H1 (cell line): ENCODE data around the gene RPL13A. TPM values are rescaled to one million over a fixed set of nuclear protein-coding genes. Genes with fewer than 3 reads are reported as not detected.

ENCODE experiments used
- CTCF ChIA-PET: fragments of 300-600 bp; sonication (Branson Sonifier 250); formaldehyde crosslinking; loops from one replicate; lab custom pipeline; 2021; ENCODE audit not compliant: partially characterized antibody; lab: Charles Lee
- POLR2A ChIA-PET: fragments of 300-600 bp; sonication (Branson Sonifier 250); formaldehyde crosslinking; loops from one replicate; lab custom pipeline; 2021; ENCODE audit warnings: inconsistent platforms; ENCODE audit not compliant: partially characterized antibody; lab: Charles Lee
- DNase-seq, 2 experiments: peaks; one replicate each; pipeline versions ENCODE4 v3.0.0 to v3.0.0-alpha.2; 2010 to 2022; ENCODE audit warnings: low spot score in 2 of 2, low read depth in 1 of 2, mixed read lengths in 1 of 2
- FAIRE-seq: peaks from 2 replicates; lab custom pipeline; 2011; peaks lifted over from hg19 to GRCh38; lab: Jason Lieb, UNC
- H2AFZ ChIP-seq: 2 replicates; pipeline ENCODE4 v1.8.1; 2012; ENCODE audit warnings: low read length, inconsistent platforms
- H2AK5ac ChIP-seq: 2 replicates; pipeline ENCODE4 v1.6.1; 2013; ENCODE audit warnings: low read depth, low read length
- H2BK120ac ChIP-seq: replicated peaks from 2 replicates; pipeline ENCODE3; 2013; ENCODE audit warnings: low read depth, low read length, inconsistent platforms
- H2BK12ac ChIP-seq: 2 replicates; pipeline ENCODE4 v1.6.1; 2013; ENCODE audit warnings: low read depth, low read length
- H2BK15ac ChIP-seq: 2 replicates; pipeline ENCODE4 v1.6.1; 2013; ENCODE audit warnings: low read length
- H2BK20ac ChIP-seq: 2 replicates; pipeline ENCODE4 v1.6.1; 2013; ENCODE audit warnings: low read length
- H2BK5ac ChIP-seq: 2 replicates; pipeline ENCODE4 v1.6.1; 2013; ENCODE audit warnings: low read depth, low read length
- H3K14ac ChIP-seq: 2 replicates; pipeline ENCODE4 v1.6.1; 2013; ENCODE audit warnings: inconsistent platforms; ENCODE audit not compliant: insufficient read length
- H3K18ac ChIP-seq: 2 replicates; pipeline ENCODE4 v1.6.1; 2013; ENCODE audit warnings: low read length; ENCODE audit errors: extremely low read depth
- H3K23ac ChIP-seq: 2 replicates; pipeline ENCODE4 v1.6.1; 2013; ENCODE audit warnings: inconsistent platforms; ENCODE audit not compliant: insufficient read length
- H3K23me2 ChIP-seq: 2 replicates; pipeline ENCODE4 v1.6.1; 2013; ENCODE audit warnings: low read depth, low read length
- H3K27ac ChIP-seq: 2 replicates; pipeline ENCODE4 v1.6.1; 2011; ENCODE audit warnings: low read depth, low read length, inconsistent platforms
- H3K27me3 ChIP-seq, 4 experiments: replicated peaks in 1 of 4; 1 replicate in 1 of 4; 2 replicates in 3 of 4; pipeline versions ENCODE4 v1.6.1 to v1.8.1; 2011 to 2013; ENCODE audit warnings: low read length in 3 of 4, mild to moderate bottlenecking in 3 of 4, inconsistent platforms in 2 of 4, mixed read lengths in 2 of 4, moderate library complexity in 1 of 4; ENCODE audit not compliant: control insufficient read depth in 3 of 4, insufficient read depth in 3 of 4; ENCODE audit errors: extremely low read depth in 1 of 4
- H3K36me3 ChIP-seq, 4 experiments: 2 replicates each; pipeline versions ENCODE4 v1.6.1 to v1.8.1; 2011 to 2013; ENCODE audit warnings: mild to moderate bottlenecking in 4 of 4, low read length in 3 of 4, moderate library complexity in 2 of 4, control low read depth in 1 of 4, inconsistent platforms in 1 of 4; ENCODE audit not compliant: insufficient read depth in 4 of 4, control insufficient read depth in 2 of 4
- H3K4ac ChIP-seq: replicated peaks from 2 replicates; pipeline ENCODE3; 2013; ENCODE audit warnings: low read length, low read depth, mixed read lengths, inconsistent platforms; ENCODE audit not compliant: insufficient read length
- H3K4me1 ChIP-seq, 4 experiments: replicated peaks in 1 of 4; 1 replicate in 1 of 4; 2 replicates in 3 of 4; pipeline versions ENCODE4 v1.6.1 to v1.8.1; 2011 to 2013; ENCODE audit warnings: low read length in 3 of 4, inconsistent platforms in 2 of 4, mixed read lengths in 1 of 4; ENCODE audit not compliant: insufficient read depth in 4 of 4, control insufficient read depth in 3 of 4
- H3K4me2 ChIP-seq, 2 experiments: 2 replicates each; pipeline versions ENCODE4 v1.6.1 to v1.8.1; 2011 to 2013; ENCODE audit warnings: low read depth in 2 of 2, low read length in 2 of 2, control low read depth in 1 of 2, inconsistent platforms in 1 of 2, mild to moderate bottlenecking in 1 of 2; ENCODE audit not compliant: insufficient read depth in 1 of 2
- H3K4me3 ChIP-seq, 4 experiments: fragments of 200-600, 300-600 bp in 1 of 4; sonication (generic), shearing (Covaris generic), sonication (Bioruptor Twin) in 1 of 4; 2 replicates each; pipeline versions ENCODE4 v1.5.1 to v1.8.1; 2011 to 2016; ENCODE audit warnings: low read length in 4 of 4, low read depth in 3 of 4, control low read depth in 2 of 4, inconsistent platforms in 2 of 4, mild to moderate bottlenecking in 2 of 4, mixed read lengths in 1 of 4, moderate library complexity in 1 of 4; ENCODE audit not compliant: insufficient read depth in 2 of 4; ENCODE audit errors: extremely low read depth in 1 of 4
- H3K56ac ChIP-seq: replicated peaks from 2 replicates; pipeline ENCODE3; 2013; ENCODE audit warnings: low read depth, mild to moderate bottlenecking, mixed read lengths, low read length, inconsistent platforms; ENCODE audit not compliant: insufficient read length
- H3K79me1 ChIP-seq: 2 replicates; pipeline ENCODE4 v1.6.1; 2013; ENCODE audit warnings: low read depth, low read length, control low read depth
- H3K79me2 ChIP-seq, 2 experiments: 2 replicates each; pipeline versions ENCODE4 v1.6.1 to v1.8.1; 2012 to 2013; ENCODE audit warnings: low read length in 2 of 2, mild to moderate bottlenecking in 2 of 2, inconsistent platforms in 1 of 2; ENCODE audit not compliant: insufficient read depth in 2 of 2, control insufficient read depth in 1 of 2
- H3K9ac ChIP-seq, 4 experiments: replicated peaks in 1 of 4; 1 replicate in 1 of 4; 2 replicates in 3 of 4; pipeline versions ENCODE4 v1.6.1 to v1.8.1; 2011 to 2013; ENCODE audit warnings: low read depth in 3 of 4, low read length in 3 of 4, control low read depth in 2 of 4, mild to moderate bottlenecking in 2 of 4, moderate library complexity in 2 of 4, inconsistent platforms in 1 of 4; ENCODE audit errors: extremely low read depth in 1 of 4
- H3K9me3 ChIP-seq, 2 experiments: 2 replicates each; pipeline versions ENCODE4 v1.6.1 to v1.8.1; 2012 to 2013; ENCODE audit warnings: mild to moderate bottlenecking in 2 of 2, moderate library complexity in 2 of 2, control low read depth in 1 of 2, inconsistent platforms in 1 of 2, low read depth in 1 of 2, low read length in 1 of 2, mixed read lengths in 1 of 2; ENCODE audit not compliant: insufficient read depth in 2 of 2
- H4K20me1 ChIP-seq, 2 experiments: replicated peaks in 1 of 2; 2 replicates each; pipeline versions ENCODE3 to v1.8.1; 2011 to 2013; ENCODE audit warnings: inconsistent platforms in 2 of 2, low read length in 2 of 2, mild to moderate bottlenecking in 1 of 2; ENCODE audit not compliant: insufficient read depth in 2 of 2, control insufficient read depth in 1 of 2
- H4K5ac ChIP-seq: 2 replicates; pipeline ENCODE4 v1.6.1; 2013; ENCODE audit warnings: low read length, low read depth, mixed read lengths, inconsistent platforms; ENCODE audit not compliant: insufficient read length
- H4K8ac ChIP-seq: 2 replicates; pipeline ENCODE4 v1.8.0; 2013; ENCODE audit warnings: mild to moderate bottlenecking, moderate library complexity, low read length, inconsistent platforms; ENCODE audit not compliant: insufficient read depth; ENCODE audit errors: extremely low read depth
- H4K91ac ChIP-seq: replicated peaks from 2 replicates; pipeline ENCODE3; 2013; ENCODE audit warnings: low read length, mixed read lengths, inconsistent platforms; ENCODE audit not compliant: insufficient read length
- EZH2 ChIP-seq: fragments of 200-600 bp; sonication (generic); IDR thresholded peaks from 2 replicates; pipeline ENCODE4 v1.7.1; 2012; ENCODE audit warnings: low read depth, mild to moderate bottlenecking, moderate library complexity, low read length, inconsistent platforms; ENCODE audit not compliant: severe bottlenecking
- POLR2AphosphoS5 ChIP-seq: IDR thresholded peaks from 2 replicates; pipeline ENCODE4 v1.6.1; 2011; ENCODE audit warnings: low read depth, low read length
- SAP30 ChIP-seq: fragments of 300-600 bp; sonication (generic); IDR thresholded peaks from 2 replicates; pipeline ENCODE4 v1.7.1; 2012; ENCODE audit warnings: low read length, moderate library complexity, mild to moderate bottlenecking, inconsistent platforms; ENCODE audit not compliant: insufficient read depth, insufficient replicate concordance
- SIN3A ChIP-seq, 2 experiments: IDR thresholded peaks in 1 of 2; conservative IDR thresholded peaks in 1 of 2; 2 replicates each; pipeline ENCODE4 v1.6.1; 2011 to 2012; ENCODE audit warnings: low read length in 2 of 2, improper control_type of control experiment in 1 of 2, low read depth in 1 of 2, mild to moderate bottlenecking in 1 of 2
- SRF ChIP-seq: IDR thresholded peaks from 2 replicates; pipeline ENCODE4 v1.6.1; 2011; ENCODE audit warnings: mild to moderate bottlenecking, low read depth, low read length, moderate library complexity
- WGBS, 2 experiments: shearing (Covaris generic) in 1 of 2; methylation state at CpG; one replicate each; pipeline versions ENCODE4 v1.1.6 to v1.1.7; 2013 to 2015; ENCODE audit warnings: low lambda C conversion rate in 2 of 2, mixed read lengths in 2 of 2, inconsistent platforms in 1 of 2, low coverage in 1 of 2, missing lambda C conversion rate in 1 of 2; ENCODE audit not compliant: insufficient replicate concordance in 2 of 2, insufficient coverage in 1 of 2, insufficient read length in 1 of 2; ENCODE audit errors: extremely low coverage in 1 of 2, missing lambda C conversion rate in 1 of 2; 5-methylcytosine and 5-hydroxymethylcytosine counted together
- polyA plus RNA-seq, 7 experiments: library from polyadenylated mRNA; depleted of rRNA in 3 of 7; stranded (reverse) in 5 of 7; unstranded in 2 of 7; fragments of >200 nt in 5 of 7; fragments of 200-250 nt in 2 of 7; gene quantifications; 1 replicate in 5 of 7; 2 replicates in 1 of 7; 4 replicates in 1 of 7; pipeline versions ENCODE4 v1.2.1 to v1.2.3, GENCODE V29; 2011 to 2013; ENCODE audit warnings: missing spikeins in 2 of 7, mixed read lengths in 2 of 7
- total RNA-seq: library from RNA; stranded (reverse); fragmentation: NEBNext Ultra II Directional; extraction: Animal tissue kit (Norgen Biotek cat#: 25700); gene quantifications from 2 replicates; pipeline ENCODE4 v1.2.1, GENCODE V29; 2021
- TF ChIP-seq, protein P1 (sequence below): IDR thresholded peaks from 2 replicates; pipeline ENCODE4 v1.6.1; 2011; ENCODE audit warnings: low read length, improper control_type of control experiment
- TF ChIP-seq, protein P2 (sequence below), 3 experiments: IDR thresholded peaks; 1 replicate in 2 of 3; 2 replicates in 1 of 3; pipeline versions ENCODE4 v1.5.1 to v1.6.1; 2011; ENCODE audit warnings: low read length in 3 of 3, mild to moderate bottlenecking in 3 of 3, inconsistent platforms in 2 of 3, low read depth in 1 of 3, moderate library complexity in 1 of 3; ENCODE audit not compliant: insufficient read depth in 1 of 3; ENCODE audit errors: control extremely low read depth in 1 of 3

Gene RPL13A
- total and polyA plus RNA-seq, 2 of the 8 experiments (the other 6 are each of a cell fraction or from before 2014, with no cell fraction given), result 3,305 to 8,868 TPM

DNA sequence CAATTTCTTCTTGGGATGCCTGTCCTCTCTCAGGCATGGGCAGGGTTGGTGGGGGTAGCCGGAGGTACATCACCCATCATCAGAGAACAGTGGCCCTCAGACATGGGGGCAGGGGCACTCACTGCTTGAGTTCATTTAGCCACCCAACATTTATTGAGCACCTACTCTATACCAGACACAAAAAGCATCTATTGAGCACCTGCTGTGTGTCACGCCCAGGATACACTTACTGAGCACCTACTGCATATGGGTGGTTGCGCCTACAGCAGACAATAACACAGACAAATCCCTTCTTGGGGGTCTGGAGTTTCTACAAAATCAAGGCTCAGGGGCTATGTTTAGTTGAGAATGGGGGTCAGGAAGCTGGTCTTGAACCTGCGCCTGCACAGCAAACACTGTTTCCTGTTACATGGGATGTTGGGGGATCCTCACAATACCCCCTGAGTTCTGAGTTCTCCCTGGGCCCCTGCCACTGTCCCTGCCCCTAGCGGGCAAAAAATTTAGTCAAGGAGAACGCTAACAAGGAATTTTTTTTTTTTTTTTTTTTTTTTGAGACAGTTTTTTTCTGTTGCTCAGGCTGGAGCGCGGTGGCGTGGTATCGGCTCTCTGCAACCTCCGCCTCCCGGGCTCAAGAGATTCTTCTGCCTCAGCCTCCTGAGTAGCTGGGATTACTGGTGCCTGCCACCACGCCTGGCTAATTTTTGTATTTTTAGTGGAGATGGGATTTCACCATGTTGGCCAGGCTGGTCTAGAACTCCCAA is 52.0 kb downstream of the RPL13A start:
- H4K91ac ChIP-seq, result no peak overlapping the region
- H3K79me2 ChIP-seq, result no peaks in the 10 kb centered on the region
- no peaks in the 10 kb centered on the region; a peak in 1 of 7 replicates for H3K27me3 ChIP-seq
- H4K8ac ChIP-seq, result no peak overlapping the region
- H2BK15ac ChIP-seq, result no peak overlapping the region
- no peak overlapping the region for H2AK5ac ChIP-seq
- no peak overlapping the region for H2BK20ac ChIP-seq
- H3K4me2 ChIP-seq, result no peak overlapping the region
- H4K5ac ChIP-seq, result no peak overlapping the region
- no peak overlapping the region for H3K4me3 ChIP-seq
- no peaks in the 10 kb centered on the region for H3K9me3 ChIP-seq
- H3K56ac ChIP-seq, result no peak overlapping the region
- H2BK120ac ChIP-seq, result no peak overlapping the region
- H3K4ac ChIP-seq, result no peak overlapping the region
- 90% methylated on average over 13 of the region's 13 CpGs; no CpG with 5 or more reads in 1 of the 2 experiments for WGBS, 2 experiments
- H3K27ac ChIP-seq, result no peak overlapping the region
- H4K20me1 ChIP-seq, result peaks cover 0 to 6% of the 10 kb centered on the region in 2 experiments
- no peak overlapping the region for H3K14ac ChIP-seq
- no peak overlapping the region for H3K23ac ChIP-seq
- no peak overlapping the region for H2AFZ ChIP-seq
- no peaks in the 10 kb centered on the region; a peak in 1 of 8 replicates for H3K36me3 ChIP-seq
- ChIA-PET POLR2A (interaction anchor here (1.3 to 2.3 kb wide), 2 partner anchors 25 to 41 kb away, joined by 3 to 7 read pairs; partner anchors contain the start of gene NOSIP), CTCF (interaction anchor here (0.5 to 5.4 kb wide), 7 partner anchors 8 to 936 kb away, joined by 3 to 33 read pairs (median 3); no protein-coding TSS in a partner anchor)
- no peak overlapping the region for H3K18ac ChIP-seq
- no peak for DNase-seq
- H3K4me1 ChIP-seq, result 0 out of 7 replicates have a peak, but pooled peaks cover 0 to 3% (median 0%) of the 10 kb centered on the region in 4 experiments
- H2BK12ac ChIP-seq, result no peak overlapping the region
- no peaks in the 10 kb centered on the region for H3K79me1 ChIP-seq
- no peak overlapping the region for H2BK5ac ChIP-seq
- H3K9ac ChIP-seq, result no peak overlapping the region
- FAIRE-seq, result no peak
- H3K23me2 ChIP-seq, result peaks cover 1% of the 10 kb centered on the region; the same call in 1 of the 2 replicates
- no peak for TF ChIP-seq SAP30
- no peak for TF ChIP-seq EZH2
- TF ChIP-seq SIN3A (conservative IDR thresholded peaks at IDR 0.05 in 1 of 2, IDR thresholded peaks at IDR 0.05 in 1 of 2; ENCODE audit: low read depth in 1 of 2, low read length in 2 of 2), result no peak
- TF ChIP-seq POLR2AphosphoS5, result no peak
- TF ChIP-seq, protein P1, sequence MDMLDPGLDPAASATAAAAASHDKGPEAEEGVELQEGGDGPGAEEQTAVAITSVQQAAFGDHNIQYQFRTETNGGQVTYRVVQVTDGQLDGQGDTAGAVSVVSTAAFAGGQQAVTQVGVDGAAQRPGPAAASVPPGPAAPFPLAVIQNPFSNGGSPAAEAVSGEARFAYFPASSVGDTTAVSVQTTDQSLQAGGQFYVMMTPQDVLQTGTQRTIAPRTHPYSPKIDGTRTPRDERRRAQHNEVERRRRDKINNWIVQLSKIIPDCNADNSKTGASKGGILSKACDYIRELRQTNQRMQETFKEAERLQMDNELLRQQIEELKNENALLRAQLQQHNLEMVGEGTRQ, result no peak
- TF ChIP-seq SRF, result no peak
- TF ChIP-seq, protein P2, sequence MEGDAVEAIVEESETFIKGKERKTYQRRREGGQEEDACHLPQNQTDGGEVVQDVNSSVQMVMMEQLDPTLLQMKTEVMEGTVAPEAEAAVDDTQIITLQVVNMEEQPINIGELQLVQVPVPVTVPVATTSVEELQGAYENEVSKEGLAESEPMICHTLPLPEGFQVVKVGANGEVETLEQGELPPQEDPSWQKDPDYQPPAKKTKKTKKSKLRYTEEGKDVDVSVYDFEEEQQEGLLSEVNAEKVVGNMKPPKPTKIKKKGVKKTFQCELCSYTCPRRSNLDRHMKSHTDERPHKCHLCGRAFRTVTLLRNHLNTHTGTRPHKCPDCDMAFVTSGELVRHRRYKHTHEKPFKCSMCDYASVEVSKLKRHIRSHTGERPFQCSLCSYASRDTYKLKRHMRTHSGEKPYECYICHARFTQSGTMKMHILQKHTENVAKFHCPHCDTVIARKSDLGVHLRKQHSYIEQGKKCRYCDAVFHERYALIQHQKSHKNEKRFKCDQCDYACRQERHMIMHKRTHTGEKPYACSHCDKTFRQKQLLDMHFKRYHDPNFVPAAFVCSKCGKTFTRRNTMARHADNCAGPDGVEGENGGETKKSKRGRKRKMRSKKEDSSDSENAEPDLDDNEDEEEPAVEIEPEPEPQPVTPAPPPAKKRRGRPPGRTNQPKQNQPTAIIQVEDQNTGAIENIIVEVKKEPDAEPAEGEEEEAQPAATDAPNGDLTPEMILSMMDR (IDR thresholded peaks at IDR 0.05; ENCODE audit: control extremely low read depth in 1 of 3, insufficient read depth in 1 of 3, low read depth in 1 of 3, low read length in 3 of 3), result no peak
